ENCODE results near the gene MRPL18. TPM values are rescaled to one million over a fixed set of nuclear protein-coding genes. Genes with fewer than 3 reads are reported as not detected.

Gene MRPL18
- total RNA-seq, 1 donor from 2014 or later: 47.8 TPM

DNA sequence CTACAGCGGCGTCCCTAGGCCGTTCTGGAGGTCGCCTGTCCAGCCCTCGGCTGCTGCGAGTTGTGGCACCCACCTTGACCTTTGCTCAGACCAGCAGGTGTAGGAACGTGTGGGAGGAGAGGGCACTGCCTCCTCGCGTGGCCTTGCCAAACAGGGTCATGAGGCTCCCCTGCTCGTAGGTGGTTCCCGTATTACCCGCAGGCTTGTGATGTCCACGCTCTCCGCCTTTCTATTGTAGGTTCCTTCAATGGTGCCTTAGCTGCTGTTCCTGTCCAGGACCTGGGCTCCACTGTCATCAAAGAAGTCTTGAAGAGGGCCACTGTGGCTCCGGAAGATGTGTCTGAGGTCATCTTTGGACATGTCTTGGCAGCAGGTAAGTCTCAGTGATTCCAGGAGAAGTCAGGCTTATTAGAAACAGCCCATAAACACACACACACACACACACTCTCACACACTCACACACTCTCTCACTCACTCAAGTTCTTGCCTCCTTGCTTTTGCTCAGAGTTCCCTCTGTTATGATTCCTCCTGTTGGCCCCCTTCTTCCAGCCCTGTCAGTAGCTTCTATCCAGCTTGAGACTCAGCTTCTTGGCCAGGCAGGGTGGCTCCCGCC is 27.5 kb upstream of the MRPL18 start:
- Histone ChIP-seq H3K27ac (peak overlapping the region; percentile 98), H3K4me1 (peaks cover 15% of the 10 kb centered on the region), H3K4me3 (peak overlapping the region; percentile 97), H3K27me3 (ENCODE audit: low read depth) (no peaks in the 10 kb centered on the region), H3K9me3 (no peaks in the 10 kb centered on the region), H3K36me3 (peaks cover 40% of the 10 kb centered on the region)
- TF ChIP-seq, protein P1, sequence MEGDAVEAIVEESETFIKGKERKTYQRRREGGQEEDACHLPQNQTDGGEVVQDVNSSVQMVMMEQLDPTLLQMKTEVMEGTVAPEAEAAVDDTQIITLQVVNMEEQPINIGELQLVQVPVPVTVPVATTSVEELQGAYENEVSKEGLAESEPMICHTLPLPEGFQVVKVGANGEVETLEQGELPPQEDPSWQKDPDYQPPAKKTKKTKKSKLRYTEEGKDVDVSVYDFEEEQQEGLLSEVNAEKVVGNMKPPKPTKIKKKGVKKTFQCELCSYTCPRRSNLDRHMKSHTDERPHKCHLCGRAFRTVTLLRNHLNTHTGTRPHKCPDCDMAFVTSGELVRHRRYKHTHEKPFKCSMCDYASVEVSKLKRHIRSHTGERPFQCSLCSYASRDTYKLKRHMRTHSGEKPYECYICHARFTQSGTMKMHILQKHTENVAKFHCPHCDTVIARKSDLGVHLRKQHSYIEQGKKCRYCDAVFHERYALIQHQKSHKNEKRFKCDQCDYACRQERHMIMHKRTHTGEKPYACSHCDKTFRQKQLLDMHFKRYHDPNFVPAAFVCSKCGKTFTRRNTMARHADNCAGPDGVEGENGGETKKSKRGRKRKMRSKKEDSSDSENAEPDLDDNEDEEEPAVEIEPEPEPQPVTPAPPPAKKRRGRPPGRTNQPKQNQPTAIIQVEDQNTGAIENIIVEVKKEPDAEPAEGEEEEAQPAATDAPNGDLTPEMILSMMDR (IDR thresholded peaks at IDR 0.05): no peak
- intact Hi-C loops (cut with DNase I): no loop called here
- peak; percentile 4 to 20 for ATAC-seq
- DNase-seq: peak; percentile 52

DNA sequence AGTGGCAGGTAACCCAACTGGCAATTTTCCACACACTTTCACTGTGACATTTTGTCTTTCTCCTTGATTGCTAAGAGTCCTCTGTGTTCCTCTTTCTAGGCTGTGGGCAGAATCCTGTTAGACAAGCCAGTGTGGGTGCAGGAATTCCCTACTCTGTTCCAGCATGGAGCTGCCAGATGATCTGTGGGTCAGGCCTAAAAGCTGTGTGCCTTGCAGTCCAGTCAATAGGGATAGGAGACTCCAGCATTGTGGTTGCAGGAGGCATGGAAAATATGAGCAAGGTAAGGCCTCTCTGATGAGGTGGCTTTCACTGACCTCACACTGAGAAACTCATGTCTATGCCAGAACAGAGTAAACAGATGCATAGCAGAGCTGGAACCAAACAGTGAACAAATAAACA is 23.4 kb upstream of the MRPL18 start:
- no peak for DNase-seq
- intact Hi-C loops (cut with DNase I): no loop called here
- Histone ChIP-seq H3K27me3 (ENCODE audit: low read depth) (no peaks in the 10 kb centered on the region), H3K27ac (no peak overlapping the region), H3K4me1 (peaks cover 4% of the 10 kb centered on the region), H3K9me3 (no peaks in the 10 kb centered on the region), H3K36me3 (peaks cover 63% of the 10 kb centered on the region), H3K4me3 (no peak overlapping the region)
- TF ChIP-seq, protein P1 (IDR thresholded peaks at IDR 0.05): no peak
- no peak for ATAC-seq

GRCh38 chr6:159769470-159769869 is 20.8 kb upstream of the MRPL18 start:
- peaks cover 59% of the 10 kb centered on the region for H3K36me3 ChIP-seq
- TF ChIP-seq, protein P1 (IDR thresholded peaks at IDR 0.05): no peak
- H3K27ac ChIP-seq: no peak overlapping the region
- no peak for ATAC-seq
- no peaks in the 10 kb centered on the region for H3K9me3 ChIP-seq
- no peak for DNase-seq
- no peaks in the 10 kb centered on the region for H3K27me3 ChIP-seq (ENCODE audit: low read depth)
- intact Hi-C loops (cut with DNase I): no loop called here
- no peaks in the 10 kb centered on the region for H3K4me1 ChIP-seq
- H3K4me3 ChIP-seq: no peak overlapping the region

DNA sequence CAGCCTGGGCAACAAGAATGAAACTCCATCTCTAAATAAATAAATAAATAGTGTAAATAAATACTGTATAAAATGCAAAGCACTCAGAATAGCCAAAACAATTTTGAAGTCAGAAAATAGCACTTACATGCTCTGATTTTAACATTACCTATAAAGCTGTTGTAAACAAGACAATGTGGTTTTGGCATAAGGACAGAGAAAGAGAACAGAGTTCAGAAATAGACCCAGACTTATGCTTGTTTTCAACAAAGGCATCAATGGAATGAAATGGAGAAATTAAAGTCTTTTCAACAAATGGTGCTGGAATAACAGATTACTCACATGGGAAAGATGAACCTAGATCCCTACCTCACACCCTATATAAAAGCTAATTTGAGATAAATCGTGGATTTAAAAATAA is 18.1 kb upstream of the MRPL18 start:
- peaks cover 70% of the 10 kb centered on the region for H3K36me3 ChIP-seq
- no peak overlapping the region for H3K27ac ChIP-seq
- DNase-seq: no peak
- H3K9me3 ChIP-seq: no peaks in the 10 kb centered on the region
- intact Hi-C loops (cut with DNase I): no loop called here
- H3K4me1 ChIP-seq: no peaks in the 10 kb centered on the region
- ATAC-seq: no peak
- no peaks in the 10 kb centered on the region for H3K27me3 ChIP-seq (ENCODE audit: low read depth)
- H3K4me3 ChIP-seq: no peak overlapping the region
- TF ChIP-seq, protein P1 (IDR thresholded peaks at IDR 0.05): no peak

- intact Hi-C loops (cut with DNase I): no loop called here
Measured at GRCh38 chr6:159777240-159777904, 12.9 kb upstream of the MRPL18 start.

More at GRCh38 chr6:159777240-159777904, 12.9 kb upstream of the MRPL18 start:
- ATAC-seq: no peak
- no peak overlapping the region for H3K4me3 ChIP-seq
- H3K27ac ChIP-seq: no peak overlapping the region
- H3K9me3 ChIP-seq: no peaks in the 10 kb centered on the region
- no peak for DNase-seq
- H3K27me3 ChIP-seq (ENCODE audit: low read depth): no peaks in the 10 kb centered on the region
- no peaks in the 10 kb centered on the region for H3K4me1 ChIP-seq
- H3K36me3 ChIP-seq: peaks cover 81% of the 10 kb centered on the region
- TF ChIP-seq, protein P1 (IDR thresholded peaks at IDR 0.05): no peak
